ENCODE measurements around the gene RPRD2.

The RPRD2 gene

DNA sequence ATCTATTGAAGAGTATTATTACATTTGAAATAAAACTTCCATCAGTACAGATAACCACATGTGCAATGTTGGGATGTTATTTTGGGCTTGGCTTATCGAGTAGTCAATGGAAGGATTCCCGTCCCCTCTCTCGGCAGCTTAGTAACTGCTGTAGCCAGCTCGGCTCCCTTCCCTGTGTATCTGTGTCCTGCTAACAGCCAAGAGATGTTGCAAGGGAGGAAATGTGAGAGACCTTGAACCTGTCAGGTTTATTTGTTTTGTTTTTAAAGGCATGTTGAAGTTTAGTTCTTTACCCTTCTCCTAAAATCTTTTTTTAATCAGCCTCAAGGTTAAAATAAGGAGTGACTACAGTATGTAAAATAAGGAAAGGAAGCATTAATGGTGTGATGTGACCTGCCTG, 109.7 kb downstream of the RPRD2 start:
- DNase-seq = no peak

DNA sequence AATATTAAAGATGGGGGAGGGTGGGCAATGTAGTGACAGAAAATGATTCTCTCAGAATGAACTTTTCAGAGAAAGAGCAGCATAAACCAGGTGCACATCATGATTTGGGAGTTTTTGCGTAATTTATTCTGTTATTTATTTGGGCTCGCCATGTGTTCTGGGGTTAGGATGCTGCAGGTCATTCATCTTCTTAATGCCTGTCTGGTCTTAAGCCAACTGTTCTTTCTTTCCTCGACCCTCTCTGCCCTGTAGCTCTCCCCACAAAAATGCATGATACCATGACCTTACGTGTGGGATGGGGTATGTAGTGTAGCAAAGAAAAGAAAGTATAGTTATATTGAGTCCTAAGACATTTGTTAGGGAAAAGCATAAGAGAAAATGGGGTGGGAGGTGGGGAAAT, 110.9 kb downstream of the RPRD2 start:
- DNase-seq = no peak

DNA sequence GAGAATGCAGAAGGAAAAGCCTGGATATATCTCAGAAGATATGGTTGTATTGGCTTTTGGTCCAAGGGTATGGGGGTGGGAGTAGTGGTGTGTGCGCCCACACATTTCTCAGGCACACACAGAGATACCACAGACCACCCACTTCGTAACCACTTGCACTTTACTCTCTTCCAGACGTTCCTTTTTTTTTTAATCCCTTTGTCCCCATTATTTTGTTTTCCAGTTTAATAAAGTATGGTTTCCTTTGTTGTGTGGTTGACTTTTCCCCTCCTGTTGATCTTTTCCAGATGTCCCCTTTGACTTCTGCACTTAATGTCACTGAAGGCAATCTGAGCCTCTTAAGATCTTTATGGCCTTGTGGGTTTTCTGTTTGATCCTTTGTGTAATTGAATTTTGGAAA, 112.8 kb downstream of the RPRD2 start:
- DNase-seq = no peak

DNA sequence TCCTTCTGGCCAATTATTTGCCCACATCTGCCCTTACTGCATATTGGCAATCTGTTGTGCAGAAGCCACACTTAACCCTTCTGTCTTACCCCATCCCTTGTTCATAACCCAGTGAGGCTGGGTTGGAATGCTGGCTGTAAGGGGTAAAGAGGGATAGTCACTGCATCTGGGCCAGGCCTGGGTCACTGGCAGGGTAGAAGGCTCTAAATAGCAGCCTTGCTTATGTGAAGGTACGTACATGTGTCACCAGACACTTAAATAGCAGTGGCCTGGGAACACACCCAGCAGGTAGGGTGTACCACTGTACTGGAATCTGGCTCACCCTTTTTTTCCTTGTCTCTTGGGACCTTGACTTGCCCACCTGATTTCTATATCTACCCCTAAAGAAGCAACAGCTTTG, 113.4 kb downstream of the RPRD2 start:
- no peak for DNase-seq

DNA sequence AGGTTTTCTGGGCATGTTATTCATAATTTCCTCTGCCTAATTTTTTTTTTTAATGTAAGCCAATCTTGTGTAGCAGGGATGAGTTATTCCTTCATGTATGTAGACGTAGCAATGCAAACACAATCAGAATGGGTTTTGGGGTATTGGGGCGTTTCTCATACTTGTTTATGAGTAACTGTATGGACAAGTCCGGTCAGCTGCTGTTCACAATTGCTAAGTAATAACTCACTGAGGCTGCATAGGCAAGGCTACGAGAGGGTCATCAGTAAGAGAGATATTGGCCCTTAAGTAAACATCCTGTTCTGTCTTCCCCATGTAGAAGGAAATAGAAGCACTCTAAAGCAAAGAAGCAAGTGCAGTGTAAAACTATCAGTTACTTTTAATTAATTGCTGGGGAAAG, 113.8 kb downstream of the RPRD2 start:
- no peak for DNase-seq

DNA sequence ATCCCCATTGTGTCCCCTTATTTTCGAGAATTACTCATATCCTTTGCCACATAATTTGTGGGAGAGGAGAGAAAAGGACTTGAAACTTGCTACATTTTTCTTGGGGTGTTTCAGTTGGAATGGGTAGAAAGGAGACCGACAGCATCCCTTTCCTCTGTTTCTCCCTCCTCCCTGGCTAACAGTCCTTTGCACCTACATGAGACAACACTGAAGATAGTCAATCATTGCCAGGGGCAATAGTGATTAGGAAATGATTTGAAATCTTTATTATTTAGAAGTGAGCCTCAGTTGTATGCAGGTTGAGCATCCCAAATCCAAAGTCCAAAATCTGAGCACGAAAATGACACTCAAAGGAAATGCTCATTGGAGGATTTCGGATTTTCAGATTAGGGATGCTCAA, 115.4 kb downstream of the RPRD2 start:
- no peak for DNase-seq

DNA sequence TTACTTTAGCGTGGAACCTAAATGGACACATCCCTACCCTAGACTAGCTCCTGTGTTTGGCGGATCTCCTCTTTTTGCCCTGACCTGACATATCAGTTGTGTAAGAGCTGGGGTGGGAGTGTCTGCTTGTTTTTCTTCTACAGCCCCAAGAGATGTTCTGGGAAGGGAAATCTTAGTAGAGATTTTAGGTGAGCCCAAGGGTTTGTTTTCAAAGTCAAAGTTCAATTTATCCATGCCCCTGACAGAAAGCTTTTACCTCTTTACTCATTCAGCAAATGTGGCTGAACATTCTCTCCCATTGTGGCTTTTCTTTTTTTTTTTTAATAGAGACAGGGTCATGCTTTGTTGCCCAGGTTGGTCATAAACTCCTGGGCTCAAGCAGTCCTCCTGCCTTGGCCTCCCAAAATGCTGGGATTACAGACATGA, 116.0 kb downstream of the RPRD2 start:
- DNase-seq = no peak

DNA sequence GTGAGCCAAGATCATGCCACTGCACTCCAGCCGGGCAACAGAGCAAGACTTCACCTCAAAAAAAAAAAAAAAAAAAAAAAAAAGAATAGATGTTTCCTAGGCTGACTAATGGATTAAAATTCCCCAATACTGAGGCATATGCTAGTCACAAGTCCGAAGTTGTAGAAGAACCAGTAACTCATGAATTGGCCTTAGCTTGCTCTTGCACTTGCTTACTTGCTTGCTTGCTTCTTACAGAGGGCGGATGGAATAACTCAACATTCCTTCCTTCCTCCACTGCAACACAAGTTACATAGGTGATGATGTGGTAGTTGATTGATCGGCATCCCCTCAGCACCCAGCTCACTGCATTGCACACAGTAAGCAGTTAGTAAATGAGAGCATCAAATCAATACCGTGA, 120.5 kb downstream of the RPRD2 start:
- no peak for DNase-seq

DNA sequence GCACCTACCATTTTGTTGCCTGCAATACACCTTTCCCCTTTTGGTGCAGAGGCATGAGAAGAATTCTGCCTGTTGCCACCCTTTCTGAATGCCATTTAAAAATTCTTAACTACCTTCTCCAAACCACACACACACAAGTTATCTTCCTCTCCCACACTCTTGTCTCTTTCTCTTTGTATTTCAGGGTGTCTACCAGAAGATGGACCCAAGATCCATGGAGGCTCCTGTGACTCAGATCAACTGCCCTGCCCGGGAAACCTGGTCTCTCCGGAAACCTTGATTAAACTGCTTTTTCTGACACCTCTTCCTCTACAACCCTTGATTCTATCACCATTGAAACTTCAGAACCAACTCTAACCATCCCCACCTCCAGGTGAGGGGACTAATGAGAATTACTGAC, 120.9 kb downstream of the RPRD2 start:
- DNase-seq = no peak

DNA sequence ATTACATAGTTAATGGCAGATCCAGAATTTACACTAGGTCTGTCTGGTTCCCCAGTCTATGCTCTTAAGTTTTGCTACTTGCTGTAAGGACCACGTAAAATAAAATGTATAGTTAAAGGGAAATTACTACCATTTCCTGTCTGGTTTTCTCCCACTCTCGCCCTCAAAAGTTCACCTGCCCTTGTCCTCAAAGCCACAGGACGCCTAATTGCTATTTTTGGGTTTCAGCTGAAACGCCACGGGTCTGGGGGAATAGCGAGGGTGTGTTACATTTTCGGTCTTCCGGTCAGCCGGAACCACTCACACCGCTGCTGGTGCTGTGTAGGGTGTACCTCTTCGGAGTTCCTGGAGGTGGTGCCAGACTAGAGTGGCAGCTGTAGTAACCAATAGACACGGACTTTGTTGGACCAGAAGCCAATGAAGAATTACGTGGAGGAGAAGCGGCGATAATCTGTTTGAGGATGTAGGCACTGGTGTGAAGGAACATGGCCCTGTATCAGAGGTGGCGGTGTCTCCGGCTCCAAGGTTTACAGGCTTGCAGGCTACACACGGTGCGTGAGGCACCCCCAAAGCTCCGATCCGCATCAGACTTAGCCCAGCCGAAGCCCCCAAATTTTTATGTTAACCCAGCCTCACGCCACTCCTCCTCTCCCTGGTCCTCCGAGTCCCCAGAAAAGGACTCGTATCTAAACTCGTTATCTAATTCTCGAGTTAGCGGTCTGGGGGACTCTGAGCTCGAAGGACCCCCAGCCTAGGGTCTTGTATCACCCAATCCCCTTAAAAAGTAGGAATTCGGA, 123.2 kb downstream of the RPRD2 start, which contains the start of gene TARS2:
Gene TARS2 (plus strand): TSS at position 454 of the 797 bp plus-strand sequence. CDS start 32 bp downstream, at position 486.
- DNase-seq = peak; percentile 58

DNA sequence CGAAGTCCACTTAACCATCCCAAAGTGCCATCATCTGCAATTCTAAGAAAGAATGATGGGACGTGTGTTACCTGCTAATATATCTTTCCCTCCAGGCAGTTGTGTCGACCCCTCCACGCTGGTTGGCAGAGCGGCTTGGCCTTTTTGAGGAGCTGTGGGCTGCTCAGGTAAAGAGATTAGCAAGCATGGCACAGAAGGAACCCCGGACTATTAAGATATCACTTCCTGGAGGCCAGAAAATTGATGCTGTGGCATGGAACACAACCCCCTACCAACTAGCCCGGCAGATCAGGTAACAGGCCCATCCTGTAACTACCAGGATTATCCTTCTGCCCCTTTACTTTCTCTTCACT, 123.8 kb downstream of the RPRD2 start:
- no peak for DNase-seq

DNA sequence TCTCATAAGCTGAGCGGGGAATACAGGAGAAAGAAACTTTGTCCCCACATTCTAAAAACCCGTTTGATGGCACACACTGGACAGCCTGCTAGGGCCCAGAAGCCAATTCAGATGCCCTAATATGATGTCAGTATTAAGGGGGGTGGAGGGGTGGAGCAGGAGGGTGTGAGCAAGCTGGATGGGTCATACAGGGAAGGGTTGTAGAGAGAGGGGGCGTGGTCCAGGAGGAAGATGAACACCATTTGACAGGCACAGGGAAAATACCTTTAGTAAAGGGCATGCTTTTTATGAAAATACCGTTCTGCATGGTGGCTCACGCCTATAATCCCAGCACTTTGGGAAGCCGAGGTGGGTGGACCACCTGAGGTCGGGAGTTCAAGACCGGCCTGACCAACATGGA, 129.2 kb downstream of the RPRD2 start:
- DNase-seq = no peak

DNA sequence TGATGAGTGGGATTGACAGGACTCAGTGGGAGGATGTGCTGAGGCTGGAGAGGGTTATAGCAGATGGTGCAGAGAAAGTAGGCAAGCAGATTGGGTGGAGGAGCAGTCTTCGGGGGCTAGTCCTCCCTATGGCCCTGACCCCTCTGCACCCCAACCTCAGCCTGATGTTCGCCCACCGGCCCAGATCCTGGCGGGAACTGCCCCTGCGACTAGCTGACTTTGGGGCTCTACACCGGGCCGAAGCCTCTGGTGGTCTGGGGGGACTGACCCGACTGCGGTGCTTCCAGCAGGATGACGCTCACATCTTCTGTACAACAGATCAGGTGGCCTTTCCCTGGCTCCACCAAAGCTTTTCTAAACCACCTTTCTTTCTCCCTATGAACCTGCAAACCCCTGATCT, 134.4 kb downstream of the RPRD2 start:
- no peak for DNase-seq

DNA sequence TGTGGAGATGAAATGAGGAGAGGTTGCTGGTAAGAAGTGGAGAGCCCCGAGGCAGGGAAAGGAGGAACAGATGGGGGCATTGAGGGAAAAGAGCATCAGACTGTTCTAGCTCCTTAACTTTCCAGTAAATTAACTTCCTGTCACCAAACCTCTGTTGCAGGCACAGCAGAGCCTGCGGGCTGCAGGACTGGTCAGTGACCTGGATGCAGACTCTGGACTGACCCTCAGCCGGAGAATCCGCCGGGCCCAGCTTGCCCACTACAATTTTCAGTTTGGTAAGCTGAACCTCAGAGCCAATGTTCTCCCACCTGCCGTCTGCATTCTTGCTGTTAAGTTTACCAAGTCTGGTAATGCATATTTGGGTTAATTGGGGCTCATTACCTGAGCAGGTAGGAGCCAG, 141.5 kb downstream of the RPRD2 start:
- no peak for DNase-seq

DNA sequence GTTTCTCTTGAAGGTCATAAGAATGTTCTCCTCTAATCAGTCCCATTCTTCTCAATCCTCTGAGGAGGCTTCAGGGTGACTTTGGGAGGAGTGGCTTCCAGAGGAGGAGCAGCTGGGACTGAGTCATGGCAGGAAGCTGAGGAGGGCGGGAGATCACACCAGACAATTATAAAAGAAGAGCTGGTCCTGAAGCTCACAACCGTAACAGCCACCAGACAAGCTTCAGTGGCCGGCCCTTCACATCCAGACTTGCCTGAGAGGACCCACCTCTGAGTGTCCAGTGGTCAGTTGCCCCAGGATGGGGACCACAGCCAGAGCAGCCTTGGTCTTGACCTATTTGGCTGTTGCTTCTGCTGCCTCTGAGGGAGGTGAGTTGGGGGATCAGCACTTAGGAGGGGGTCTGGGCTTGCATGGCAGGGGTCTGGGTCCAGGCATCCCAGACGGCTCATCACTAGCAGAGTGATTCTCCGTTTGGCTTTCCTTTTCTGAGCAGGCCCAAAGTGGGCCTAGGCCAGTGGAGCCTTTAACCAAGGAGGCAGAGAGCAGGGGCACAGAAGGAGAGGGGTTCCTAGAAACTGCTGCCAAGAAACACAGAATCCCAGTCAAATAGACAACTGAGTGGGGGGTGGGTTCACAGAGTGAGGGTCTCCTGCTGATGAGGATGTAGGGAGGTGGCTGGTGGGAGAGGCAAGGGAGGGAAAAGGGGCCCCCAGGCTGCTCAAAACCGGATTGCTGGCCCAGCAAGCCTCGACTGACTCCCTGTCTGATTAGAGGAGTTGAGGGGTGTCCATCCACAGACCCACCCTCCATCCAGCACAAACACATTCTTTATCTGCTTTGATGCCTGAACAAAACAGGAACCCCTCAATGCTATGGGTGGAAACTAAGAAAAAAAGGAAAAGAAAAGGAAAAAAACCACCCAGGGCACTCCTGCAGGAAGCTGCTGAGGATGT, 144.2 kb downstream of the RPRD2 start, which contains the start of gene ECM1:
Gene ECM1 (plus strand): TSS at position 198 of the 953 bp plus-strand sequence. CDS start 101 bp downstream, at position 299.
- peak; percentile 59 for DNase-seq

DNA sequence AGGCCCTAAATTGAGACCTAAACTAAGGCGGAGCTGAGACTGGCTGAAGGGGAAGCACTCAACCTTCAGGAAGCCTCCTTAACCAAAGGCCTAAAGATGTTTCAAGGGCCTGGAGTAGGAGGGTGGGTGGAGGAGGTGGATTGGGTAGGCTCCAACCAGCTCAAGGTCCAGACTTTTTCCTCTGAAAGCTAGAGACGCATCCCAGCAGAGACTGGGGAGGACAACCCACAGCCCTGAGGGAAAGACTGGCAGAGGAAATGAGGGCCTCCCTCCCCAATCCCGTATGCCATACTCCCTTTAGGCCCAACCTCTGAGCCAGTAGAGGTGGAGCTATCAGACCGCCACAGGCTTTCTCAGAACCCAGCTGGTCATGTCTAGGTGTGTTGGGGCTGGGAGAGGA, 145.0 kb downstream of the RPRD2 start:
- DNase-seq = no peak

DNA sequence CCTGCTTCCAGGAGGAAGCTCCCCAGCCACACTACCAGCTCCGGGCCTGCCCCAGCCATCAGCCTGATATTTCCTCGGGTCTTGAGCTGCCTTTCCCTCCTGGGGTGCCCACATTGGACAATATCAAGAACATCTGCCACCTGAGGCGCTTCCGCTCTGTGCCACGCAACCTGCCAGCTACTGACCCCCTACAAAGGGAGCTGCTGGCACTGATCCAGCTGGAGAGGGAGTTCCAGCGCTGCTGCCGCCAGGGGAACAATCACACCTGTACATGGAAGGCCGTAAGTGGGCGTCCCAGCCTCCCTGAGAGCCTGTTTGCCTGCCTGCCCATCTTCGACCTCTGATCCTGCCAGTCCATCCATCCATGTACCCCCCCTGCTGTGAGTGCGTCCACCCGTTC, 147.6 kb downstream of the RPRD2 start:
- DNase-seq = no peak

DNA sequence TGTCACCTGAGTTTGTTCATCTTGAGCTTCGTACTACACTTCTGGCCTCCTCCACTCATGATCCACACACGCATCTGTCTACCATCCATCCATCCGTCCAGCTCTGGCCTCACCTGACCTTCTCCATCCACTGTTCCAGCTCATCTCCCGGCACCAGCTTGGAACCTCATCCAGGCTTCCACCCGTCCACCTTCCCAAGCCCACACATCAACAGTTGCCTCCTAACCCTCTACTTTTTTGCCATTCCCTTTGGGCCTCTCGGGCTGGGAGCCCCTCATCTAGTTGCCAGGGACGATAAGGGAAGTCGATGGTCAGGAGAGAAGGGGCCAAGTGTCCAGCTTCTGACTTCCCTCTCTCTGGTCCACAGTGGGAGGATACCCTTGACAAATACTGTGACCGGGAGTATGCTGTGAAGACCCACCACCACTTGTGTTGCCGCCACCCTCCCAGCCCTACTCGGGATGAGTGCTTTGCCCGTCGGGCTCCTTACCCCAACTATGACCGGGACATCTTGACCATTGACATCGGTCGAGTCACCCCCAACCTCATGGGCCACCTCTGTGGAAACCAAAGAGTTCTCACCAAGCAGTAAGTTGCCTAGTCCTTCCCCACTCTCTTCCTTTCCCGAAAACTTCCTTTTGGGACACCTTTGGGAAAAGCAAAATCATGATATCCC, 148.2 kb downstream of the RPRD2 start:
- no peak for DNase-seq

DNA sequence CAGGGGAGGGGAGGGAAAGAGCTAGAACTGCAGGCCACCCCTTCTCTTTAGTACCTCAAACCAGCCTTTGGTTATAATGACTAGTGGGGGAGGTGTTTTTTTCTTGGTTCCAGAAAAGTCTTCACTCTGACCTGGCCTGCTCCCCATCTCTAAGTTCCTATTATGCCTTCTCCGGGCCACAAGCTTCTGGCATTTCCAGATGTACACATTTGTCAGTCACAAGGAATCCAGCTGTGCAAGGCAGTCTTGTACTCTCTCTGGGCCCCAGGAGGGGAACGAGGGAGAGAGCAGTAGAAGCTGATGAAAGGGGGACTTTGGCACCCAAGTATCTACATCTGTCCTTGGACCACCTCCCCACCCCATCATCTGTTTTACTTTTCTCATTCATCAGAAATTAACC, 148.9 kb downstream of the RPRD2 start:
- no peak for DNase-seq

DNA sequence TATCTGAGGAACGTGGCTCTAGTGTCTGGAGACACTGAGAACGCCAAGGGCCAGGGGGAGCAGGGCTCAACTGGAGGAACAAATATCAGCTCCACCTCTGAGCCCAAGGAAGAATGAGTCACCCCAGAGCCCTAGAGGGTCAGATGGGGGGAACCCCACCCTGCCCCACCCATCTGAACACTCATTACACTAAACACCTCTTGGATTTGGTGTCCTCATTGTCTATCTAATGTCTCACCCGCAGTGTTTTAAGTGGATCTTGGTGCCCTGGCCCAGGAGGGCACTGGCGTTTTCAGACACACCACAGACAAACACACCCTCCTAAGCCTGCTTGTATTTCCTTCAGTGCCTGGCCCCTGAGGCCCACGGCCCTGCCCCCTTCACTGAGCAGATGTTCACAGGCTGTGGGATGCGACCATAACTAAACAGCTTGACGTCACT, 149.4 kb downstream of the RPRD2 start:
- DNase-seq = no peak

DNA sequence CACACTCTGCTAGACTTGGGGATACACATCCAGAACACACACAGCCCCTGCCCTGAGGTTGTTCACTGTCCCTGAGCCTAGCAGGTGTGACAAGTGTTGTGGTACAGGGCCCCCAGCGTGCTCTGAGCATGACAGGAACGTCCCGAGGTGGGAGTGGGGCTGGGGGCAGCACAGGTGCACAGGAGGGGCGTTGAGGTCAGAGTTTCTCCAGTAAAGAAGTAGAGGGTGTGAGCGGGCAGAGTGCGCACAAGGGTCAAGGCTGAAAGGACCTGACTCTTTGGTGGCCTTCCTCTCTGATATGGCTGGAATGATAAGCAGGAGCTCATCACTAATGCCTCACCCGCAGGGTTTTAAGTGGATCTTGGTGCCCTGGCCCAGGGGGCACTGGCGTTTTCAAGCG, 150.3 kb downstream of the RPRD2 start:
- DNase-seq = no peak

DNA sequence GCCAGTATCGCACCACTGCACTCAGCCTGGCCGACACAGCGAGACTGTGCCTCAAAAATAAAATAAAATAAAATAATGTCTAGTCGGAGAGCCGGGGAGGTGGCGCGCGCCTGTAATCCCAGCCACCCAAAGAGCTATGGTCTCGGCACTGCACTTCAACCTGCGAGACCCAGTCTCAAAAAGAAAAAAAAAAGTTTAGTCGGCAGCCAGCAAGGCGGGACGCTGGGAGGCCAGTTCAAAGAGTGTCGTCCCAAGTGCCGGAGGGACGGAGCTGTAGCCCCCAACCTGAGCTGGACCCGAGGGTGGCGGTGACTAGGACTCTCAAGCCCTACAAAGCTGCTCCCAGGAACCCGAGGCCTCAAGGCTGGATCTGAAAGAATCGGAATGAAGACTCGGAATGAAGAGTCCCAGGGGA, 151.0 kb downstream of the RPRD2 start:
- peak; percentile 39 for DNase-seq

Measured in 8988T (cell line).